ENCODE data around the gene COL5A2.

COL5A2 gene

DNA sequence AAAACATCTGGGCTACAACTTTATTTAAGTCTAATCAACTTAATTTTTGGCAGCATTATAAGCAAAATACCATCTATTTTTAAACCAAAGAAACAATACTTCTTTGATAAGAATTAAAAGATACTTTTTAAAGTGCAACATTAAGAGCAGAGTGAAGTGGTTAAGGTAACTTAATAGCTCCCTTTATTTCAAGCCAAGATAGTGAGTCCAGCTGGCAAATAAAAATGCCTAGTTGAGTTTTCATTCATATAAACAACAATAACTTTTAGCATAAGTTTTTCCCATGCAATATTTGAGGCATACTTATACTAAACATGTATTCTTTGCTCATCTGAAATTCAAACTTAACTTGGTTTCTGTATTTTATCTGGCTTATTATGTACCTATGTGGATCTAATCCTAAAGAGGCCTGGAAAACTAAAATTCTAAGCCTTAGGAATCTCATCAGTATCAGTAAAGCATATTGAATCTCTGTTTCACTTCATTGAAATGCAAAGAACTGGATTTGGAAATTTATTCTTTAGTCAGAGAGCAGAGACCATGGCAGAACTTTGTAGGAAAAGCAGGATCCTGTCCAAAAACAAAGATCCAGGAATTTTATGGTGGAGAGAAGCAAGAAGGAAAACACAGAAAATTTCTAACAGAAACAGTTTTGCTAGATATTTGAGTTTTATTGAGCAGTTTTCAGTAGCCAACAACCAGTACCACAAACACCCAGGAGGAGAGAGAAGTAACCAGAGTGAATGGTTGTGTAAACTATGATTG is 109.5 kb downstream of the COL5A2 start:
- Mint-ChIP-seq H3K4me1 (peaks cover 17% of the 10 kb centered on the region), H3K4me3 (no peak overlapping the region), H3K27ac (peak overlapping the region in 2 of 3 experiments; percentile 72 to 88), H3K9me3 (no peaks in the 10 kb centered on the region), H3K27me3 (ENCODE audit: low read depth) (no peaks in the 10 kb centered on the region), H3K36me3 (ENCODE audit: low read depth) (peaks cover 38% of the 10 kb centered on the region)
- TF ChIP-seq CTCF (IDR thresholded peaks at IDR 0.05; ENCODE audit: unreplicated experiment in 3 of 3), result no peak

GRCh38 chr2:189066037-189066436 is 113.5 kb downstream of the COL5A2 start:
- Mint-ChIP-seq H3K36me3 (ENCODE audit: low read depth) (peaks cover 34% of the 10 kb centered on the region), H3K27me3 (ENCODE audit: low read depth) (no peaks in the 10 kb centered on the region), H3K27ac (no peak overlapping the region), H3K9me3 (no peaks in the 10 kb centered on the region), H3K4me3 (no peak overlapping the region), H3K4me1 (peaks cover 16% of the 10 kb centered on the region)
- TF ChIP-seq CTCF (IDR thresholded peaks at IDR 0.05; ENCODE audit: unreplicated experiment in 3 of 3), result no peak

- H3K4me1 Mint-ChIP-seq, result no peaks in the 10 kb centered on the region
- peak overlapping the region in 1 of 3 experiments; percentile 16 for H3K27ac Mint-ChIP-seq
- no peak overlapping the region for H3K4me3 Mint-ChIP-seq
- H3K36me3 Mint-ChIP-seq (ENCODE audit: low read depth), result peaks cover 28% of the 10 kb centered on the region
- H3K27me3 Mint-ChIP-seq (ENCODE audit: low read depth), result no peaks in the 10 kb centered on the region
- no peak for TF ChIP-seq CTCF (IDR thresholded peaks at IDR 0.05; ENCODE audit: unreplicated experiment in 3 of 3)
- H3K9me3 Mint-ChIP-seq, result no peaks in the 10 kb centered on the region
These were observed 119.4 kb downstream of the COL5A2 start for GRCh38 chr2:189060096-189060642.

DNA sequence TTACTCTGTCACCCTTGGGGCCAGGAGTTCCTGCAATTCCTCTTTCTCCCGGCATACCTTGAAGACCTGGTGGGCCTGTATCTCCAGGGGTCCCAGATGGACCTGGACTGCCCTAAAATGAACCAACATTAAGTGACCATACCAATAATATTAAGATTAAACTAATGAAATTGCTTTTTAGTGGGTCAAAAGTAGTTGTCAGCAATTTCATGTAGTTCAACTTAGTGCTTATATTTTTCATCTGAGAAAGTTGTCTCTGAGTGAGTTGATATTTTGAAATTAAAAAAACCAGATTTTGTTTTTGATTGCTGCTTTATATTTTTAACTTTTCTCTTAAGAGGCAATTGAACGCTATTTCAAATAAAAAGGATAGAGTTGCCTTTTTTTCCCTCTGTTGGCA is 122.2 kb downstream of the COL5A2 start:
- Mint-ChIP-seq H3K27ac (peak overlapping the region in 1 of 3 experiments; percentile 64), H3K27me3 (ENCODE audit: low read depth) (no peaks in the 10 kb centered on the region), H3K9me3 (no peaks in the 10 kb centered on the region), H3K4me3 (no peak overlapping the region), H3K36me3 (ENCODE audit: low read depth) (peaks cover 19% of the 10 kb centered on the region), H3K4me1 (peaks cover 4% of the 10 kb centered on the region)
- no peak for TF ChIP-seq CTCF (IDR thresholded peaks at IDR 0.05; ENCODE audit: unreplicated experiment in 3 of 3)

- Mint-ChIP-seq H3K27me3 (ENCODE audit: low read depth) (no peaks in the 10 kb centered on the region), H3K27ac (peak overlapping the region in 2 of 3 experiments; percentile 6 to 64), H3K9me3 (no peaks in the 10 kb centered on the region), H3K4me1 (peaks cover 4% of the 10 kb centered on the region), H3K36me3 (ENCODE audit: low read depth) (peaks cover 17% of the 10 kb centered on the region), H3K4me3 (no peak overlapping the region)
- TF ChIP-seq CTCF (IDR thresholded peaks at IDR 0.05; ENCODE audit: unreplicated experiment in 3 of 3), result no peak
These were observed 123.1 kb downstream of the COL5A2 start for GRCh38 chr2:189056200-189057106.
